ENCODE results near the gene RIN3.

DNA sequence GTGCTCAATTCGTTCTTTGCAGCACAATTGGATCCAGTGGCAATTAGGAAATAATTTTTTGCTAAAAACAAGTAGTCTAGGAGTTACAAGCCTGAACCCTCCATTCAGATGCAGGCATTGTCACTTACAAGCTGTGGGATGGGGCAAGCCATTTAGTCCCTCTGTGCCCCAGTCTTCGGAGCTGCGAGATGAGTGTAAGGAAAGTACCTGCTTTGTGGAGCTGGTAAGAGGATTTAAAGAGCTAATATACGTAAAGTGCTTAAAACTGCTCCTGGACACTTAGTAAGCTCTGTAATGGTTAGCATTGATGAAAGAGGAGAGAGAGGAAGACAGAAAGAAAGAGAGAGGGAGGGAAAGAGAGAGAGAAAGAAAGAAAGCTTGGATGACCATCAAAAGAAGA is 122.3 kb downstream of the RIN3 start:
- TF ChIP-seq CTCF (IDR thresholded peaks at IDR 0.05; ENCODE audit: insufficient read depth, low read depth, low read length) (no peak), EZH2 (IDR thresholded peaks at IDR 0.05; ENCODE audit: insufficient read depth, low read length) (no peak)

All from astrocyte (in vitro differentiated cells and primary cell).